GM12891 (cell line): ENCODE measurements around the gene CCDC9B.

ENCODE experiments used
- PAX5 ChIP-seq: IDR thresholded peaks from 2 replicates; pipeline ENCODE4 v1.6.1; 2011; ENCODE audit warnings: low read length, moderate library complexity, mild to moderate bottlenecking; ENCODE audit not compliant: insufficient read depth, severe bottlenecking
- POLR2A ChIP-seq: IDR thresholded peaks from 2 replicates; pipeline ENCODE4 v1.6.1; 2011; ENCODE audit warnings: low read depth, low read length, control low read depth
- POLR2AphosphoS5 ChIP-seq: IDR thresholded peaks from 2 replicates; pipeline ENCODE4 v1.6.1; 2011; ENCODE audit warnings: low read depth, low read length, control low read depth
- POU2F2 ChIP-seq: IDR thresholded peaks from 2 replicates; pipeline ENCODE4 v1.6.1; 2011; ENCODE audit warnings: low read depth, mild to moderate bottlenecking, control low read depth, low read length, moderate library complexity
- SPI1 ChIP-seq: IDR thresholded peaks from 2 replicates; pipeline ENCODE4 v1.6.1; 2011; ENCODE audit warnings: low read depth, low read length, control low read depth
- TAF1 ChIP-seq: IDR thresholded peaks from 2 replicates; pipeline ENCODE4 v1.6.1; 2011; ENCODE audit warnings: low read depth, low read length, control low read depth

GRCh38 chr15:40345867-40346578, 5.3 kb upstream of the CCDC9B start:
- TF ChIP-seq TAF1 (no peak), POLR2A (no peak), POLR2AphosphoS5 (no peak), SPI1 (no peak), POU2F2 (no peak), PAX5 (no peak)
